Stomach (tissue), 4 donors: Measurements from ENCODE around the gene CDCP2.

Experiments
- CTCF ChIP-seq, 7 experiments: fragments of 450-650 bp in 4 of 7; fragments of 200-600 bp in 3 of 7; sonication (generic) in 3 of 7; IDR thresholded peaks; one replicate each; pipeline ENCODE4 v1.5.1; 2016 to 2019; ENCODE audit warnings: antibody characterized with exemption in 7 of 7, control low read depth in 2 of 7, mild to moderate bottlenecking in 1 of 7
- EP300 ChIP-seq: sonication (generic); formaldehyde crosslinking; IDR thresholded peaks from one replicate; pipeline ENCODE4 v1.6.1; 2017; ENCODE audit warnings: antibody characterized with exemption
- POLR2A ChIP-seq, 4 donors: fragments of 450-650 bp; IDR thresholded peaks; one replicate each; pipeline ENCODE4 v1.6.1; 2016; ENCODE audit warnings: antibody characterized with exemption in 4 of 4, control low read depth in 2 of 4, mild to moderate bottlenecking in 1 of 4, moderate library complexity in 1 of 4

- TF ChIP-seq POLR2A (IDR thresholded peaks at IDR 0.05) (no peak), CTCF (IDR thresholded peaks at IDR 0.05) (no peak), EP300 (no peak)
Observed at GRCh38 chr1:54156986-54157385, 4.2 kb upstream of the CDCP2 start.
